CD4-positive, CD25-positive, alpha-beta regulatory T cell (primary cell): Measurements from ENCODE around the gene BRINP2. TPM values are rescaled to one million over a fixed set of nuclear protein-coding genes. Genes with fewer than 3 reads are reported as not detected.

Experiments
- ATAC-seq, 2 donors: fragments of 150-1000 bp; cut with Tn5 transposase; one replicate each; pipeline ENCODE4 v1.10.0; 2021; ENCODE audit warnings: low read depth in 2 of 2, moderate number of reproducible peaks in 2 of 2, moderate library complexity in 1 of 2
- DNase-seq, 3 donors: peaks; one replicate each; pipeline versions ENCODE4 v3.0.0 to v3.0.0-alpha.2; 2012 to 2022; ENCODE audit warnings: mixed read lengths in 1 of 3
- H3K27ac ChIP-seq: one replicate; pipeline ENCODE4 v1.7.0; 2013; ENCODE audit warnings: mild to moderate bottlenecking, low read length; ENCODE audit not compliant: insufficient read depth, poor library complexity, severe bottlenecking
- H3K27me3 ChIP-seq: one replicate; pipeline ENCODE4 v1.7.0; 2013; ENCODE audit warnings: low read length; ENCODE audit not compliant: control insufficient read depth, insufficient read depth
- H3K36me3 ChIP-seq: one replicate; pipeline ENCODE4 v1.7.0; 2013; ENCODE audit warnings: mild to moderate bottlenecking, low read length, moderate library complexity; ENCODE audit not compliant: control insufficient read depth, insufficient read depth
- H3K4me1 ChIP-seq: 2 replicates; pipeline ENCODE4 v1.7.0; 2013; ENCODE audit warnings: mild to moderate bottlenecking, low read length; ENCODE audit not compliant: insufficient read depth, control insufficient read depth, poor library complexity, severe bottlenecking
- H3K4me3 ChIP-seq: one replicate; pipeline ENCODE4 v1.7.0; 2013; ENCODE audit warnings: low read depth, mild to moderate bottlenecking, low read length, moderate library complexity
- H3K9me3 ChIP-seq, 2 experiments: 1 replicate in 1 of 2; 2 replicates in 1 of 2; pipeline ENCODE4 v1.7.0; 2013; ENCODE audit warnings: low read length in 2 of 2, mild to moderate bottlenecking in 1 of 2, moderate library complexity in 1 of 2; ENCODE audit not compliant: control insufficient read depth in 2 of 2
- H3K27ac Mint-ChIP-seq, 3 donors: one replicate each; pipeline ENCODE4 v1.8.0; 2020 to 2022; ENCODE audit warnings: mild to moderate bottlenecking in 3 of 3, mixed read lengths in 3 of 3, moderate library complexity in 2 of 3
- H3K27me3 Mint-ChIP-seq: one replicate; pipeline ENCODE4 v1.8.0; 2022; ENCODE audit warnings: mild to moderate bottlenecking, mixed read lengths
- H3K36me3 Mint-ChIP-seq: one replicate; pipeline ENCODE4 v1.8.0; 2020; ENCODE audit warnings: mixed read lengths
- H3K4me1 Mint-ChIP-seq, 4 donors: one replicate each; pipeline ENCODE4 v1.8.0; 2020 to 2022; ENCODE audit warnings: mixed read lengths in 4 of 4, mild to moderate bottlenecking in 1 of 4
- H3K4me3 Mint-ChIP-seq, 4 donors: one replicate each; pipeline ENCODE4 v1.8.0; 2020 to 2022; ENCODE audit warnings: mild to moderate bottlenecking in 4 of 4, mixed read lengths in 4 of 4, moderate library complexity in 3 of 4
- H3K9me3 Mint-ChIP-seq, 7 donors: one replicate each; pipeline ENCODE4 v1.8.0; 2020 to 2022; ENCODE audit warnings: mixed read lengths in 7 of 7, mild to moderate bottlenecking in 3 of 7, moderate library complexity in 2 of 7
- polyA plus RNA-seq, 4 donors: library from polyadenylated mRNA; unstranded; fragments of 300-500 nt; fragmentation: Illumina TruSeq; gene quantifications; one replicate each; pipeline ENCODE4 v1.2.3, GENCODE V29; 2021
- total RNA-seq: library from RNA; stranded (reverse); gene quantifications from one replicate; pipeline ENCODE4 v1.2.3, GENCODE V29; 2022

BRINP2 gene
- total and polyA plus RNA-seq, 5 donors from 2014 or later: not detected

- ATAC-seq: no peak
- H3K4me3 Mint-ChIP-seq: no peak overlapping the region
- Histone ChIP-seq H3K27ac (no peak overlapping the region), H3K4me1 (no peaks in the 10 kb centered on the region), H3K27me3 (no peaks in the 10 kb centered on the region), H3K4me3 (no peak overlapping the region), H3K9me3 (no peaks in the 10 kb centered on the region), H3K36me3 (no peaks in the 10 kb centered on the region)
- H3K36me3 Mint-ChIP-seq: no peaks in the 10 kb centered on the region
- H3K27ac Mint-ChIP-seq: no peak overlapping the region
- no peaks in the 10 kb centered on the region for H3K4me1 Mint-ChIP-seq
- no peaks in the 10 kb centered on the region for H3K27me3 Mint-ChIP-seq
- no peak for DNase-seq
- H3K9me3 Mint-ChIP-seq: peaks cover 0 to 1% (median 0%) of the 10 kb centered on the region in 7 donors
Observed at GRCh38 chr1:177145106-177146070, 25.4 kb upstream of the BRINP2 start.

- H3K9me3 Mint-ChIP-seq: peaks cover 0 to 1% (median 0%) of the 10 kb centered on the region in 7 donors
- Histone ChIP-seq H3K9me3 (no peaks in the 10 kb centered on the region), H3K4me3 (no peak overlapping the region), H3K36me3 (no peaks in the 10 kb centered on the region), H3K27me3 (no peaks in the 10 kb centered on the region), H3K4me1 (no peaks in the 10 kb centered on the region), H3K27ac (no peak overlapping the region)
- H3K36me3 Mint-ChIP-seq: no peaks in the 10 kb centered on the region
- H3K4me3 Mint-ChIP-seq: no peak overlapping the region
- DNase-seq (no peak), ATAC-seq (no peak)
- no peaks in the 10 kb centered on the region for H3K27me3 Mint-ChIP-seq
- H3K27ac Mint-ChIP-seq: no peak overlapping the region
- H3K4me1 Mint-ChIP-seq: no peaks in the 10 kb centered on the region
Observed at GRCh38 chr1:177146499-177146898, 24.3 kb upstream of the BRINP2 start.

GRCh38 chr1:177162243-177162642, 8.5 kb upstream of the BRINP2 start:
- no peak for DNase-seq
- Histone ChIP-seq H3K27ac (no peak overlapping the region), H3K27me3 (peaks cover 13% of the 10 kb centered on the region), H3K4me3 (no peak overlapping the region), H3K36me3 (no peaks in the 10 kb centered on the region), H3K4me1 (no peaks in the 10 kb centered on the region), H3K9me3 (no peaks in the 10 kb centered on the region)
- no peak overlapping the region for H3K27ac Mint-ChIP-seq
- no peak overlapping the region for H3K4me3 Mint-ChIP-seq
- no peaks in the 10 kb centered on the region for H3K4me1 Mint-ChIP-seq
- peaks cover 12% of the 10 kb centered on the region for H3K27me3 Mint-ChIP-seq
- no peaks in the 10 kb centered on the region for H3K36me3 Mint-ChIP-seq
- peaks cover 0 to 7% (median 3%) of the 10 kb centered on the region in 7 donors for H3K9me3 Mint-ChIP-seq
- no peak for ATAC-seq

- ATAC-seq (no peak), DNase-seq (no peak)
- Mint-ChIP-seq H3K27ac (no peak overlapping the region), H3K36me3 (no peaks in the 10 kb centered on the region), H3K27me3 (peaks cover 12% of the 10 kb centered on the region), H3K9me3 (peaks cover 0 to 7% (median 3%) of the 10 kb centered on the region in 7 donors), H3K4me3 (no peak overlapping the region), H3K4me1 (no peaks in the 10 kb centered on the region)
- Histone ChIP-seq H3K4me3 (no peak overlapping the region), H3K4me1 (no peaks in the 10 kb centered on the region), H3K27ac (no peak overlapping the region), H3K36me3 (no peaks in the 10 kb centered on the region), H3K27me3 (peaks cover 13% of the 10 kb centered on the region), H3K9me3 (no peaks in the 10 kb centered on the region)
Observed at GRCh38 chr1:177163844-177164379, 6.8 kb upstream of the BRINP2 start.

- H3K4me1 ChIP-seq: no peaks in the 10 kb centered on the region
- peak within 1 kb of the TSS in 1 of 4 donors; percentile 17 for H3K4me3 Mint-ChIP-seq
- peaks cover 0 to 7% (median 3%) of the 10 kb centered on the region in 7 donors for H3K9me3 Mint-ChIP-seq
- no peak within 1 kb of the TSS for H3K27ac Mint-ChIP-seq
- H3K27ac ChIP-seq: no peak within 1 kb of the TSS
- peaks cover 12% of the 10 kb centered on the region for H3K27me3 Mint-ChIP-seq
- H3K36me3 Mint-ChIP-seq: no peaks in the 10 kb centered on the region
- H3K27me3 ChIP-seq: peaks cover 13% of the 10 kb centered on the region
- H3K4me3 ChIP-seq: no peak within 1 kb of the TSS
- no peaks in the 10 kb centered on the region for H3K9me3 ChIP-seq
- DNase-seq (no peak), ATAC-seq (no peak)
- H3K4me1 Mint-ChIP-seq: no peaks in the 10 kb centered on the region
- H3K36me3 ChIP-seq: no peaks in the 10 kb centered on the region
Observed at GRCh38 chr1:177164380-177165068, 6.2 kb upstream of the BRINP2 start, which contains the start of gene ASTN1. TSS of gene ASTN1 (minus strand) at chr1:177164712. CDS start at chr1:177164676, 36 bp downstream.

GRCh38 chr1:177165069-177165439, 5.7 kb upstream of the BRINP2 start:
- peaks cover 12% of the 10 kb centered on the region for H3K27me3 Mint-ChIP-seq

GRCh38 chr1:177171536-177172123, 872 bp downstream of the BRINP2 start:
- H3K4me1 Mint-ChIP-seq: peaks cover 0 to 2% (median 0%) of the 10 kb centered on the region in 4 donors
- no peak overlapping the region for H3K4me3 Mint-ChIP-seq
- Histone ChIP-seq H3K9me3 (no peaks in the 10 kb centered on the region), H3K4me3 (no peak overlapping the region), H3K36me3 (no peaks in the 10 kb centered on the region), H3K27ac (no peak overlapping the region), H3K27me3 (peaks cover 4% of the 10 kb centered on the region), H3K4me1 (no peaks in the 10 kb centered on the region)
- H3K9me3 Mint-ChIP-seq: peaks cover 0 to 4% (median 0%) of the 10 kb centered on the region in 7 donors
- ATAC-seq (no peak), DNase-seq (no peak)
- H3K27me3 Mint-ChIP-seq: peaks cover 16% of the 10 kb centered on the region
- no peak overlapping the region for H3K27ac Mint-ChIP-seq
- H3K36me3 Mint-ChIP-seq: no peaks in the 10 kb centered on the region

More at GRCh38 chr1:177165069-177165439, 5.7 kb upstream of the BRINP2 start:
- H3K36me3 ChIP-seq: no peaks in the 10 kb centered on the region
- H3K4me1 ChIP-seq: no peaks in the 10 kb centered on the region
- H3K9me3 ChIP-seq: no peaks in the 10 kb centered on the region
- H3K4me3 ChIP-seq: no peak overlapping the region
- DNase-seq (no peak), ATAC-seq (no peak)
- H3K27ac Mint-ChIP-seq: no peak overlapping the region
- no peaks in the 10 kb centered on the region for H3K36me3 Mint-ChIP-seq
- H3K27me3 ChIP-seq: peaks cover 13% of the 10 kb centered on the region
- no peak overlapping the region for H3K4me3 Mint-ChIP-seq
- no peaks in the 10 kb centered on the region for H3K4me1 Mint-ChIP-seq
- H3K27ac ChIP-seq: no peak overlapping the region
- peaks cover 0 to 7% (median 3%) of the 10 kb centered on the region in 7 donors for H3K9me3 Mint-ChIP-seq
